GM23338 (cell line): ENCODE results near the gene ANKRD11. TPM values are rescaled to one million over a fixed set of nuclear protein-coding genes. Genes with fewer than 3 reads are reported as not detected.

Source experiments
- ATAC-seq: fragments of 200-7000 bp; cut with Tn5 transposase; 3 replicates; pipeline ENCODE4 v1.9.1; 2020
- DNase-seq: peaks from one replicate; pipeline ENCODE4 v3.0.0-alpha.2; 2015; ENCODE audit warnings: low spot score
- H2AFZ ChIP-seq: fragments of 200-600 bp; sonication (generic); 2 replicates; pipeline ENCODE4 v1.8.0; 2016; ENCODE audit warnings: antibody characterized with exemption, mild to moderate bottlenecking, moderate library complexity
- H3F3A ChIP-seq: fragments of 200-600 bp; sonication (generic); replicated peaks from 2 replicates; pipeline ENCODE4 v1.8.0; 2017; ENCODE audit warnings: antibody characterized with exemption, mixed run types, low read depth
- H3K27ac ChIP-seq: fragments of 200-600 bp; sonication (generic); 2 replicates; pipeline ENCODE4 v1.6.1; 2016; ENCODE audit warnings: low read depth
- H3K27me3 ChIP-seq: fragments of 200-600 bp; sonication (generic); 2 replicates; pipeline ENCODE4 v1.8.0; 2016; ENCODE audit warnings: mild to moderate bottlenecking, mixed run types, moderate library complexity; ENCODE audit not compliant: insufficient read depth
- H3K36me3 ChIP-seq: fragments of 200-600 bp; sonication (generic); 2 replicates; pipeline ENCODE4 v1.8.0; 2016; ENCODE audit warnings: mild to moderate bottlenecking; ENCODE audit not compliant: insufficient read depth
- H3K4me1 ChIP-seq: fragments of 200-600 bp; sonication (generic); 2 replicates; pipeline ENCODE4 v1.8.0; 2016; ENCODE audit warnings: mild to moderate bottlenecking, moderate library complexity; ENCODE audit not compliant: insufficient read depth
- H3K4me2 ChIP-seq: fragments of 200-600 bp; sonication (generic); 2 replicates; pipeline ENCODE4 v1.7.1; 2017; ENCODE audit warnings: mixed run types
- H3K4me3 ChIP-seq: fragments of 200-600 bp; sonication (generic); 2 replicates; pipeline ENCODE4 v1.6.1; 2016; ENCODE audit warnings: mixed run types
- H3K79me2 ChIP-seq: fragments of 200-600 bp; sonication (generic); replicated peaks from 2 replicates; pipeline ENCODE4 v1.8.0; 2017; ENCODE audit warnings: mild to moderate bottlenecking; ENCODE audit not compliant: insufficient read depth
- H3K9me2 ChIP-seq: fragments of 200-600 bp; sonication (generic); 2 replicates; pipeline ENCODE4 v1.8.0; 2017; ENCODE audit not compliant: insufficient read depth
- H4K20me1 ChIP-seq: fragments of 200-600 bp; sonication (generic); replicated peaks from 2 replicates; pipeline ENCODE4 v1.8.0; 2017; ENCODE audit warnings: mild to moderate bottlenecking; ENCODE audit not compliant: insufficient read depth
- H3K27ac Mint-ChIP-seq: 2 replicates; pipeline ENCODE4 v1.8.0; 2020; ENCODE audit warnings: inconsistent platforms, mild to moderate bottlenecking, moderate library complexity, mixed read lengths
- H3K27me3 Mint-ChIP-seq: 3 replicates; pipeline ENCODE4 v1.8.0; 2022; ENCODE audit warnings: low read depth, mild to moderate bottlenecking, moderate library complexity, mixed read lengths, inconsistent platforms; ENCODE audit not compliant: insufficient read depth, poor library complexity
- H3K36me3 Mint-ChIP-seq: 3 replicates; pipeline ENCODE4 v1.8.0; 2021; ENCODE audit warnings: low read depth, mild to moderate bottlenecking, inconsistent platforms, moderate library complexity, mixed read lengths
- H3K4me1 Mint-ChIP-seq: 3 replicates; pipeline ENCODE4 v1.8.0; 2020; ENCODE audit warnings: mild to moderate bottlenecking, inconsistent platforms, mixed read lengths
- H3K4me3 Mint-ChIP-seq: 3 replicates; pipeline ENCODE4 v1.8.0; 2021; ENCODE audit warnings: moderate library complexity, mild to moderate bottlenecking, inconsistent platforms, mixed read lengths
- H3K9me3 Mint-ChIP-seq: 3 replicates; pipeline ENCODE4 v1.8.0; 2020; ENCODE audit warnings: moderate library complexity, mild to moderate bottlenecking, inconsistent platforms, mixed read lengths
- CREB1 ChIP-seq: fragments of 250-450 bp; sonication (Bioruptor Pico); IDR thresholded peaks from 2 replicates; pipeline ENCODE4 v1.5.0; 2020; ENCODE audit warnings: low read depth, mild to moderate bottlenecking, moderate library complexity
- CTCF ChIP-seq, 2 experiments: fragments of 200-600 bp in 1 of 2; sonication (generic) in 1 of 2; conservative IDR thresholded peaks; 2 replicates each; pipeline versions ENCODE4 v1.5.1 to v1.6.1; 2016 to 2017; ENCODE audit warnings: antibody characterized with exemption in 2 of 2, low read depth in 2 of 2, mild to moderate bottlenecking in 2 of 2, moderate library complexity in 1 of 2
- ETS1 ChIP-seq: IDR thresholded peaks from 2 replicates; pipeline ENCODE4 v1.6.1; 2016; ENCODE audit warnings: antibody characterized with exemption
- EZH2 ChIP-seq: fragments of 200-600 bp; sonication (generic); IDR thresholded peaks from one replicate; pipeline ENCODE4 v1.8.0; 2017; ENCODE audit warnings: antibody characterized with exemption, mild to moderate bottlenecking, low read depth; ENCODE audit not compliant: unreplicated experiment
- EZH2phosphoT487 ChIP-seq: fragments of 200-600 bp; sonication (generic); IDR thresholded peaks from one replicate; pipeline ENCODE4 v1.8.1; 2018; ENCODE audit warnings: antibody characterized with exemption; ENCODE audit not compliant: unreplicated experiment
- NANOG ChIP-seq: IDR thresholded peaks from 2 replicates; pipeline ENCODE4 v1.6.1; 2016; ENCODE audit warnings: antibody characterized with exemption, borderline replicate concordance
- POLR2AphosphoS5 ChIP-seq: IDR thresholded peaks from 2 replicates; pipeline ENCODE4 v1.6.1; 2016; ENCODE audit warnings: antibody characterized with exemption, low read depth
- REST ChIP-seq: IDR thresholded peaks from one replicate; pipeline ENCODE4 v1.6.1; 2018; ENCODE audit warnings: antibody characterized with exemption; ENCODE audit not compliant: unreplicated experiment
- STAT1 ChIP-seq: IDR thresholded peaks from one replicate; pipeline ENCODE4 v1.6.1; 2016; ENCODE audit warnings: antibody characterized with exemption; ENCODE audit not compliant: unreplicated experiment
- ZNF114 ChIP-seq: fragments of 250-450 bp; sonication (Bioruptor Pico); IDR thresholded peaks from 2 replicates; pipeline ENCODE4 v1.5.0; 2020; ENCODE audit warnings: mild to moderate bottlenecking, moderate library complexity
- ZNF331 ChIP-seq: fragments of 250-450 bp; sonication (Bioruptor Pico); IDR thresholded peaks from 2 replicates; pipeline ENCODE4 v1.5.0; 2020; ENCODE audit warnings: low read depth, mild to moderate bottlenecking, moderate library complexity
- polyA plus RNA-seq: library from polyadenylated mRNA; unstranded; fragments of >200 nt; fragmentation: Nextera tagmentation; extraction: Ambion mirVana; gene quantifications from 2 replicates; pipeline ENCODE4 v1.2.1, GENCODE V29; 2016
- total RNA-seq: library from RNA; depleted of rRNA; stranded (reverse); fragments of >200 nt; shearing (Covaris generic); gene quantifications from 2 replicates; pipeline ENCODE4 v1.2.3, GENCODE V29; 2014

Gene ANKRD11
- total and polyA plus RNA-seq, 2 experiments from 2014 or later = 130 to 159 TPM

GRCh38 chr16:89281189-89281577, 209.2 kb downstream of the ANKRD11 start (continued):
- TF ChIP-seq REST = no peak
- TF ChIP-seq CTCF (conservative IDR thresholded peaks at IDR 0.05; ENCODE audit: low read depth in 2 of 2) = no peak
- TF ChIP-seq CREB1 (CRISPR knock-in tag) = no peak
- TF ChIP-seq ETS1 = no peak
- no peak for TF ChIP-seq ZNF114 (CRISPR knock-in tag)

- Histone ChIP-seq H3K79me2 (peaks cover 5% of the 10 kb centered on the region; the same call in 1 of the 2 replicates), H3F3A (0 out of 2 replicates have a peak, but pooled peaks cover 12% of the 10 kb centered on the region), H4K20me1 (peaks cover 11% of the 10 kb centered on the region), H3K4me3 (no peak overlapping the region), H3K4me2 (no peak overlapping the region), H3K27me3 (no peaks in the 10 kb centered on the region), H3K36me3 (peaks cover 16% of the 10 kb centered on the region; the same call in 1 of the 2 replicates), H3K9me2 (no peaks in the 10 kb centered on the region), H3K27ac (no peak overlapping the region), H3K4me1 (no peaks in the 10 kb centered on the region), H2AFZ (no peak overlapping the region)
- ATAC-seq (no peak), DNase-seq (no peak)
- TF ChIP-seq REST (no peak), NANOG (no peak), ETS1 (no peak), POLR2AphosphoS5 (no peak), CREB1 (CRISPR knock-in tag) (no peak), EZH2 (no peak), STAT1 (no peak), ZNF331 (CRISPR knock-in tag) (no peak), ZNF114 (CRISPR knock-in tag) (no peak), EZH2phosphoT487 (no peak)
- Mint-ChIP-seq H3K27ac (no peak overlapping the region), H3K36me3 (peaks cover 22% of the 10 kb centered on the region), H3K9me3 (no peaks in the 10 kb centered on the region), H3K27me3 (peaks cover 10% of the 10 kb centered on the region), H3K4me1 (no peaks in the 10 kb centered on the region; the same call in 2 of the 3 replicates), H3K4me3 (no peak overlapping the region)
Measured at GRCh38 chr16:89280546-89281188, 209.7 kb downstream of the ANKRD11 start.
